BE2C (cell line): Measurements from ENCODE around the gene TMEM150A.
A peak's percentile ranks its signal among the peaks of the same experiment; 100 is the strongest.

ENCODE experiments used
- DNase-seq: peaks from one replicate; pipeline ENCODE4 v3.0.0-alpha.2; 2020
- H3K27me3 ChIP-seq: fragments of 250-450 bp; sonication (Bioruptor Pico); 2 replicates; pipeline ENCODE4 v1.5.1; 2020; ENCODE audit warnings: mild to moderate bottlenecking
- H3K36me3 ChIP-seq: fragments of 250-450 bp; sonication (Bioruptor Pico); 2 replicates; pipeline ENCODE4 v1.5.1; 2020; ENCODE audit warnings: mild to moderate bottlenecking
- H3K4me1 ChIP-seq: fragments of 250-450 bp; sonication (Bioruptor Pico); 2 replicates; pipeline ENCODE4 v1.5.1; 2020
- H3K4me3 ChIP-seq: 2 replicates; pipeline ENCODE4 v1.5.1; 2011; ENCODE audit warnings: low read depth, low read length
- H3K9me3 ChIP-seq: fragments of 250-450 bp; sonication (Bioruptor Pico); 2 replicates; pipeline ENCODE4 v1.5.1; 2020
- CTCF ChIP-seq: IDR thresholded peaks from 2 replicates; pipeline ENCODE4 v1.5.1; 2012; ENCODE audit warnings: mild to moderate bottlenecking, low read depth, low read length

Gene TMEM150A

GRCh38 chr2:85599468-85600234 lies 2.8 kb downstream of the TMEM150A start:
- no peak for TF ChIP-seq CTCF
- no peak for DNase-seq
- Histone ChIP-seq H3K4me3 (no peak overlapping the region), H3K9me3 (no peaks in the 10 kb centered on the region), H3K27me3 (no peaks in the 10 kb centered on the region), H3K4me1 (no peaks in the 10 kb centered on the region), H3K36me3 (no peaks in the 10 kb centered on the region)

GRCh38 chr2:85598594-85599340 lies 3.7 kb downstream of the TMEM150A start:
- TF ChIP-seq CTCF = no peak
- H3K36me3 ChIP-seq = no peaks in the 10 kb centered on the region
- H3K4me1 ChIP-seq = no peaks in the 10 kb centered on the region
- no peaks in the 10 kb centered on the region for H3K27me3 ChIP-seq
- no peak for DNase-seq
- no peak overlapping the region for H3K4me3 ChIP-seq
- H3K9me3 ChIP-seq = no peaks in the 10 kb centered on the region

- DNase-seq = no peak
- Histone ChIP-seq H3K4me3 (no peak overlapping the region), H3K27me3 (no peaks in the 10 kb centered on the region), H3K9me3 (no peaks in the 10 kb centered on the region), H3K36me3 (no peaks in the 10 kb centered on the region), H3K4me1 (no peaks in the 10 kb centered on the region)
- no peak for TF ChIP-seq CTCF
These were observed 5.3 kb downstream of the TMEM150A start for GRCh38 chr2:85597241-85597640.

GRCh38 chr2:85596486-85597143 lies 5.9 kb downstream of the TMEM150A start:
- H3K4me1 ChIP-seq = no peaks in the 10 kb centered on the region
- no peaks in the 10 kb centered on the region for H3K27me3 ChIP-seq
- DNase-seq = no peak

GRCh38 chr2:85596026-85596333 lies 6.5 kb downstream of the TMEM150A start:
- H3K27me3 ChIP-seq = no peaks in the 10 kb centered on the region
- no peak for TF ChIP-seq CTCF
- H3K4me3 ChIP-seq = peak overlapping the region; percentile 76
- H3K36me3 ChIP-seq = no peaks in the 10 kb centered on the region
- no peaks in the 10 kb centered on the region for H3K4me1 ChIP-seq
- no peak for DNase-seq
- H3K9me3 ChIP-seq = no peaks in the 10 kb centered on the region

More at GRCh38 chr2:85596486-85597143, 5.9 kb downstream of the TMEM150A start:
- Histone ChIP-seq H3K9me3 (no peaks in the 10 kb centered on the region), H3K36me3 (no peaks in the 10 kb centered on the region), H3K4me3 (peak overlapping the region; percentile 76)
- no peak for TF ChIP-seq CTCF
